Neural cell (in vitro differentiated cells): ENCODE results near the gene CHURC1. TPM values are rescaled to one million over a fixed set of nuclear protein-coding genes. Genes with fewer than 3 reads are reported as not detected.

Experiments used
- H2AFZ ChIP-seq: fragments of 200-600, 300-800 bp; sonication (generic), shearing (Covaris generic); 2 replicates; pipeline ENCODE4 v1.6.0; 2014; ENCODE audit warnings: low read depth, mild to moderate bottlenecking, antibody characterized with exemption, low read length, moderate library complexity
- H3F3A ChIP-seq: fragments of 200-600 bp; shearing (Covaris generic); 2 replicates; pipeline ENCODE4 v1.6.1; 2016; ENCODE audit warnings: mild to moderate bottlenecking, moderate library complexity, mixed read lengths, antibody characterized with exemption, low read length; ENCODE audit not compliant: insufficient read depth, poor library complexity, severe bottlenecking
- H3K27ac ChIP-seq: fragments of 200-600, 300-800 bp; sonication (generic), shearing (Covaris generic); 2 replicates; pipeline ENCODE4 v1.5.1; 2014; ENCODE audit warnings: mild to moderate bottlenecking, low read length, moderate library complexity
- H3K27me3 ChIP-seq: fragments of 300-800, 200-600 bp; sonication (generic), shearing (Covaris generic); 2 replicates; pipeline ENCODE4 v1.6.0; 2014; ENCODE audit warnings: mild to moderate bottlenecking, low read depth, low read length, moderate library complexity; ENCODE audit not compliant: insufficient read depth
- H3K36me3 ChIP-seq: fragments of 300-800, 200-600 bp; sonication (generic), shearing (Covaris generic); 2 replicates; pipeline ENCODE4 v1.5.1; 2014; ENCODE audit warnings: mild to moderate bottlenecking, antibody characterized with exemption, low read length, moderate library complexity; ENCODE audit not compliant: insufficient read depth
- H3K4me2 ChIP-seq: fragments of 300-800, 200-600 bp; sonication (generic), shearing (Covaris generic); 2 replicates; pipeline ENCODE4 v1.6.0; 2014; ENCODE audit warnings: mild to moderate bottlenecking, low read length
- H3K4me3 ChIP-seq: fragments of 300-800, 200-600 bp; sonication (generic), shearing (Covaris generic); 2 replicates; pipeline ENCODE4 v1.5.1; 2014; ENCODE audit warnings: mild to moderate bottlenecking, low read length, moderate library complexity
- H3K79me2 ChIP-seq: fragments of 200-600 bp; shearing (Covaris generic); replicated peaks from 2 replicates; pipeline ENCODE4 v1.6.0; 2014; ENCODE audit warnings: mild to moderate bottlenecking, low read length, moderate library complexity; ENCODE audit not compliant: insufficient read depth
- H3K9ac ChIP-seq: fragments of 300-800, 200-600 bp; sonication (generic), shearing (Covaris generic); 2 replicates; pipeline ENCODE4 v1.6.1; 2016; ENCODE audit warnings: mild to moderate bottlenecking, low read length, mixed read lengths
- H3K9me2 ChIP-seq: fragments of 200-600 bp; shearing (Covaris generic); 2 replicates; pipeline ENCODE4 v1.6.1; 2016; ENCODE audit warnings: mild to moderate bottlenecking, low read length, mixed read lengths; ENCODE audit not compliant: insufficient read depth
- H3K9me3 ChIP-seq: fragments of 200-600, 300-800 bp; sonication (generic), shearing (Covaris generic); 2 replicates; pipeline ENCODE4 v1.6.1; 2016; ENCODE audit warnings: mild to moderate bottlenecking, mixed run types, low read length, moderate library complexity, mixed read lengths
- H4K20me1 ChIP-seq: fragments of 200-600 bp; shearing (Covaris generic); 2 replicates; pipeline ENCODE4 v1.6.1; 2016; ENCODE audit warnings: mild to moderate bottlenecking, mixed run types; ENCODE audit not compliant: insufficient read depth
- CTCF ChIP-seq: fragments of 450-650 bp; IDR thresholded peaks from 2 replicates; pipeline ENCODE4 v1.5.1; 2014; ENCODE audit warnings: antibody characterized with exemption, mild to moderate bottlenecking, moderate library complexity; ENCODE audit not compliant: poor library complexity, severe bottlenecking
- EP300 ChIP-seq: fragments of 450-650 bp; conservative IDR thresholded peaks from 2 replicates; pipeline ENCODE4 v1.6.1; 2014; ENCODE audit warnings: antibody characterized with exemption, mild to moderate bottlenecking, moderate library complexity; ENCODE audit not compliant: poor library complexity, severe bottlenecking
- EZH2 ChIP-seq: fragments of 200-600, 300-800 bp; shearing (Covaris generic), sonication (generic); IDR thresholded peaks from 2 replicates; pipeline ENCODE4 v1.6.1; 2014; ENCODE audit warnings: antibody characterized with exemption, low read length, borderline replicate concordance, mild to moderate bottlenecking; ENCODE audit not compliant: insufficient read depth, poor library complexity, severe bottlenecking
- MXI1 ChIP-seq: fragments of 450-650 bp; conservative IDR thresholded peaks from 2 replicates; pipeline ENCODE4 v1.6.1; 2014; ENCODE audit warnings: antibody characterized with exemption, mild to moderate bottlenecking; ENCODE audit not compliant: poor library complexity, severe bottlenecking
- POLR2AphosphoS5 ChIP-seq: IDR thresholded peaks from 2 replicates; pipeline ENCODE4 v1.6.1; 2012
- RAD21 ChIP-seq: fragments of 450-650 bp; conservative IDR thresholded peaks from 2 replicates; pipeline ENCODE4 v1.6.1; 2014; ENCODE audit warnings: antibody characterized with exemption, mild to moderate bottlenecking, moderate library complexity
- REST ChIP-seq: IDR thresholded peaks from 2 replicates; pipeline ENCODE4 v1.6.1; 2012; ENCODE audit warnings: borderline replicate concordance
- SMC3 ChIP-seq: fragments of 450-650 bp; conservative IDR thresholded peaks from 2 replicates; pipeline ENCODE4 v1.6.1; 2014; ENCODE audit warnings: antibody characterized with exemption, mild to moderate bottlenecking, moderate library complexity; ENCODE audit not compliant: poor library complexity
- TAF1 ChIP-seq: IDR thresholded peaks from 2 replicates; pipeline ENCODE4 v1.6.1; 2012; ENCODE audit warnings: low read depth
- polyA plus RNA-seq: library from polyadenylated mRNA; depleted of rRNA; stranded (reverse); fragments of >200 nt; gene quantifications from 2 replicates; pipeline ENCODE4 v1.2.3, GENCODE V29; 2014

CHURC1 gene
- polyA plus RNA-seq, 1 donor from 2014 or later = 69.5 TPM

GRCh38 chr14:64868379-64868778 lies 45.9 kb upstream of the CHURC1 start:
- Histone ChIP-seq H3K36me3 (no peaks in the 10 kb centered on the region), H3K4me3 (no peak overlapping the region), H3K9me3 (no peaks in the 10 kb centered on the region), H3K27me3 (no peaks in the 10 kb centered on the region), H3K79me2 (no peaks in the 10 kb centered on the region), H4K20me1 (no peaks in the 10 kb centered on the region), H2AFZ (no peak overlapping the region), H3K9ac (no peak overlapping the region), H3K27ac (no peak overlapping the region), H3K9me2 (no peaks in the 10 kb centered on the region), H3K4me2 (no peak overlapping the region), H3F3A (no peaks in the 10 kb centered on the region)
- TF ChIP-seq CTCF (no peak), POLR2AphosphoS5 (no peak), REST (no peak), EP300 (no peak), SMC3 (no peak)

- Histone ChIP-seq H4K20me1 (no peaks in the 10 kb centered on the region), H2AFZ (no peak overlapping the region), H3K27me3 (no peaks in the 10 kb centered on the region), H3K36me3 (no peaks in the 10 kb centered on the region), H3K9me3 (no peaks in the 10 kb centered on the region), H3K27ac (no peak overlapping the region), H3K79me2 (no peaks in the 10 kb centered on the region), H3K4me3 (no peak overlapping the region), H3K9me2 (no peaks in the 10 kb centered on the region), H3K4me2 (no peak overlapping the region), H3F3A (no peaks in the 10 kb centered on the region), H3K9ac (no peak overlapping the region)
- TF ChIP-seq EP300 (no peak), MXI1 (no peak), REST (no peak), CTCF (no peak), EZH2 (no peak), TAF1 (no peak), RAD21 (no peak), SMC3 (no peak), POLR2AphosphoS5 (no peak)
These were observed 45.4 kb upstream of the CHURC1 start for GRCh38 chr14:64868841-64869240.
